Small intestine (tissue), 7 donors: Measurements from ENCODE around the gene MIS18A. TPM values are rescaled to one million over a fixed set of nuclear protein-coding genes. Genes with fewer than 3 reads are reported as not detected.
"Not testable (repeated sequence)": the region's sequence is repeated elsewhere in the genome, so short reads cannot be mapped to it uniquely, and the experiment has no call there.

ENCODE experiments used
- DNase-seq, 2 donors: peaks; one replicate each; pipeline versions ENCODE4 v3.0.0 to v3.0.0-alpha.2; 2013
- FAIRE-seq: peaks from 2 replicates; lab custom pipeline; 2012; peaks lifted over from hg19 to GRCh38; lab: Jason Lieb, UNC
- H3K27ac ChIP-seq, 3 donors: one replicate each; pipeline ENCODE4 v1.5.1; 2013; ENCODE audit warnings: low read length in 2 of 3, mild to moderate bottlenecking in 2 of 3, control low read depth in 1 of 3, inconsistent platforms in 1 of 3, low read depth in 1 of 3, moderate library complexity in 1 of 3
- H3K27me3 ChIP-seq, 3 donors: one replicate each; pipeline ENCODE4 v1.6.1; 2013; ENCODE audit warnings: low read length in 3 of 3, inconsistent platforms in 1 of 3; ENCODE audit not compliant: control insufficient read depth in 3 of 3, insufficient read depth in 3 of 3
- H3K36me3 ChIP-seq, 3 donors: one replicate each; pipeline ENCODE4 v1.6.1; 2013; ENCODE audit warnings: low read length in 3 of 3, inconsistent platforms in 1 of 3, low read depth in 1 of 3, mild to moderate bottlenecking in 1 of 3, moderate library complexity in 1 of 3; ENCODE audit not compliant: control insufficient read depth in 3 of 3, insufficient read depth in 2 of 3
- H3K4me1 ChIP-seq, 3 donors: one replicate each; pipeline ENCODE4 v1.6.1; 2013; ENCODE audit warnings: low read length in 2 of 3, inconsistent platforms in 1 of 3, low read depth in 1 of 3, mild to moderate bottlenecking in 1 of 3, moderate library complexity in 1 of 3; ENCODE audit not compliant: control insufficient read depth in 3 of 3, insufficient read depth in 2 of 3
- H3K4me3 ChIP-seq, 3 donors: one replicate each; pipeline ENCODE4 v1.5.1; 2013; ENCODE audit warnings: low read length in 3 of 3, control low read depth in 1 of 3, inconsistent platforms in 1 of 3, low read depth in 1 of 3, mild to moderate bottlenecking in 1 of 3, moderate library complexity in 1 of 3
- H3K9me3 ChIP-seq, 2 donors: one replicate each; pipeline ENCODE4 v1.6.1; 2013; ENCODE audit warnings: low read depth in 1 of 2, low read length in 1 of 2; ENCODE audit not compliant: control insufficient read depth in 2 of 2, insufficient read depth in 1 of 2
- WGBS, 3 donors: extraction: QIAGEN DNeasy Blood & Tissue Kit; methylation state at CpG; one replicate each; pipeline ENCODE4 v1.1.7; 2013; 5-methylcytosine and 5-hydroxymethylcytosine counted together
- polyA plus RNA-seq, 4 donors: library from polyadenylated mRNA; stranded (reverse) in 3 of 4; unstranded in 1 of 4; fragments of 200-250 nt in 3 of 4; fragments of 120-200 nt in 1 of 4; gene quantifications; one replicate each; pipeline versions ENCODE4 v1.2.1 to v1.2.3, GENCODE V29; 2013
- donor health status: healthy with polysubstance abuse.
- donor health status: control.
- donor health status: control.
- donor health status: Bipolar disorder and iron deficiency.
- donor health status: healthy.

MIS18A gene
- polyA plus RNA-seq, 4 donors: 3.4 to 18.1 (median 9.6) TPM

GRCh38 chr21:32281531-32281930 lies 2.7 kb upstream of the MIS18A start:
- Histone ChIP-seq H3K27me3 (no peaks in the 10 kb centered on the region), H3K27ac (no peak overlapping the region), H3K36me3 (peaks cover 0 to 2% (median 0%) of the 10 kb centered on the region in 3 donors), H3K4me1 (peaks cover 0 to 5% (median 2%) of the 10 kb centered on the region in 3 donors), H3K4me3 (no peak overlapping the region), H3K9me3 (peaks cover 0 to 5% of the 10 kb centered on the region in 2 donors)
- WGBS, 3 donors: 91 to 96% (median 94%) methylated on average over 7 of the region's 7 CpGs
- no peak for FAIRE-seq
- DNase-seq: no peak

GRCh38 chr21:32279377-32279680 lies 480 bp upstream of the MIS18A start:
- DNase-seq: no peak
- Histone ChIP-seq H3K27ac (peak overlapping the region in 2 of 3 donors; percentile 9 to 64), H3K9me3 (no peaks in the 10 kb centered on the region), H3K27me3 (no peaks in the 10 kb centered on the region), H3K36me3 (peaks cover 0 to 2% (median 0%) of the 10 kb centered on the region in 3 donors), H3K4me3 (peak overlapping the region; percentile 45 to 91 (median 61)), H3K4me1 (peaks cover 0 to 5% (median 2%) of the 10 kb centered on the region in 3 donors)
- FAIRE-seq: no peak
- 1 to 9% (median 5%) methylated on average over 10 of the region's 10 CpGs for WGBS, 3 donors

GRCh38 chr21:32278103-32278502 lies 746 bp downstream of the MIS18A start:
- DNase-seq: peak in 1 of 2 donors; percentile 14
- H3K27ac ChIP-seq: no peak overlapping the region
- H3K9me3 ChIP-seq: no peaks in the 10 kb centered on the region
- H3K27me3 ChIP-seq: no peaks in the 10 kb centered on the region
- WGBS, 3 donors: 3 to 8% (median 3%) methylated on average over 9 of the region's 9 CpGs
- H3K36me3 ChIP-seq: peaks cover 0 to 2% (median 0%) of the 10 kb centered on the region in 3 donors
- H3K4me1 ChIP-seq: peaks cover 0 to 5% (median 2%) of the 10 kb centered on the region in 3 donors
- no peak for FAIRE-seq
- H3K4me3 ChIP-seq: peak overlapping the region; percentile 61 to 91 (median 81)

- no peak overlapping the region for H3K27ac ChIP-seq
- no peak for FAIRE-seq
- no peaks in the 10 kb centered on the region for H3K27me3 ChIP-seq
- DNase-seq: no peak
- 91 to 93% (median 93%) methylated on average over 4 of the region's 4 CpGs for WGBS, 3 donors
- no peaks in the 10 kb centered on the region for H3K9me3 ChIP-seq
- H3K36me3 ChIP-seq: peaks cover 0 to 2% (median 0%) of the 10 kb centered on the region in 3 donors
- peaks cover 0 to 5% (median 2%) of the 10 kb centered on the region in 3 donors for H3K4me1 ChIP-seq
- H3K4me3 ChIP-seq: no peak overlapping the region
Observed at GRCh38 chr21:32276671-32277070, 2.2 kb downstream of the MIS18A start.

GRCh38 chr21:32270748-32271147 lies 8.1 kb downstream of the MIS18A start:
- H3K4me3 ChIP-seq: no peak overlapping the region
- whole genome bisulfite sequencing, 3 donors: 86 to 95% (median 92%) methylated on average over 4 of the region's 4 CpGs
- no peak overlapping the region for H3K27ac ChIP-seq
- no peak for FAIRE-seq
- no peak for DNase-seq
- H3K27me3 ChIP-seq: no peaks in the 10 kb centered on the region
- peaks cover 0 to 16% (median 2%) of the 10 kb centered on the region in 3 donors for H3K36me3 ChIP-seq
- H3K9me3 ChIP-seq: no peaks in the 10 kb centered on the region
- no peaks in the 10 kb centered on the region for H3K4me1 ChIP-seq

- H3K9me3 ChIP-seq, H3K27ac ChIP-seq, H3K27me3 ChIP-seq, H3K4me3 ChIP-seq, H3K4me1 ChIP-seq, FAIRE-seq, DNase-seq: not testable (repeated sequence)
- H3K36me3 ChIP-seq: peaks cover 0 to 13% (median 2%) of the 10 kb centered on the region in 3 donors
- 91 to 96% (median 95%) methylated on average over 15 to 23 of the region's 23 CpGs for WGBS, 3 donors
Observed at GRCh38 chr21:32265321-32265720, 13.5 kb downstream of the MIS18A start.

GRCh38 chr21:32261929-32262328 lies 16.9 kb downstream of the MIS18A start:
- FAIRE-seq: no peak
- WGBS, 3 donors: 94 to 95% (median 94%) methylated on average over 5 of the region's 5 CpGs
- Histone ChIP-seq H3K4me1 (peaks cover 0 to 3% (median 0%) of the 10 kb centered on the region in 3 donors), H3K36me3 (peaks cover 0 to 4% (median under 1%) of the 10 kb centered on the region in 3 donors), H3K27me3 (no peaks in the 10 kb centered on the region), H3K9me3 (no peaks in the 10 kb centered on the region), H3K27ac (no peak overlapping the region), H3K4me3 (no peak overlapping the region)
- DNase-seq: no peak

GRCh38 chr21:32260130-32260529 lies 18.7 kb downstream of the MIS18A start:
- FAIRE-seq (no peak), DNase-seq (no peak)
- WGBS, 3 donors: 85 to 93% (median 92%) methylated on average over 2 of the region's 2 CpGs
- no peak overlapping the region for H3K4me3 ChIP-seq
- no peak overlapping the region for H3K27ac ChIP-seq
- H3K36me3 ChIP-seq: no peaks in the 10 kb centered on the region
- no peaks in the 10 kb centered on the region for H3K9me3 ChIP-seq
- H3K27me3 ChIP-seq: no peaks in the 10 kb centered on the region
- H3K4me1 ChIP-seq: peaks cover 0 to 3% (median 0%) of the 10 kb centered on the region in 3 donors

GRCh38 chr21:32258786-32259048 lies 20.1 kb downstream of the MIS18A start:
- not testable (repeated sequence) for H3K4me3 ChIP-seq, H3K36me3 ChIP-seq, DNase-seq, H3K27ac ChIP-seq, H3K9me3 ChIP-seq, H3K27me3 ChIP-seq, H3K4me1 ChIP-seq, FAIRE-seq
- 80 to 86% (median 86%) methylated on average over 5 of the region's 5 CpGs for WGBS, 3 donors
